C4-2B (cell line): ENCODE measurements around the gene AAMP.

Experiments
- H3K27ac ChIP-seq: fragments of 450-650 bp; 2 replicates; pipeline ENCODE4 v1.5.1; 2017
- ZFX ChIP-seq: fragments of 450-650 bp; IDR thresholded peaks from 2 replicates; pipeline ENCODE4 v1.6.1; 2017
- TF ChIP-seq, protein P1 (sequence below): fragments of 450-650 bp; conservative IDR thresholded peaks from 2 replicates; pipeline ENCODE4 v1.5.1; 2017; ENCODE audit warnings: mild to moderate bottlenecking

Gene AAMP

DNA sequence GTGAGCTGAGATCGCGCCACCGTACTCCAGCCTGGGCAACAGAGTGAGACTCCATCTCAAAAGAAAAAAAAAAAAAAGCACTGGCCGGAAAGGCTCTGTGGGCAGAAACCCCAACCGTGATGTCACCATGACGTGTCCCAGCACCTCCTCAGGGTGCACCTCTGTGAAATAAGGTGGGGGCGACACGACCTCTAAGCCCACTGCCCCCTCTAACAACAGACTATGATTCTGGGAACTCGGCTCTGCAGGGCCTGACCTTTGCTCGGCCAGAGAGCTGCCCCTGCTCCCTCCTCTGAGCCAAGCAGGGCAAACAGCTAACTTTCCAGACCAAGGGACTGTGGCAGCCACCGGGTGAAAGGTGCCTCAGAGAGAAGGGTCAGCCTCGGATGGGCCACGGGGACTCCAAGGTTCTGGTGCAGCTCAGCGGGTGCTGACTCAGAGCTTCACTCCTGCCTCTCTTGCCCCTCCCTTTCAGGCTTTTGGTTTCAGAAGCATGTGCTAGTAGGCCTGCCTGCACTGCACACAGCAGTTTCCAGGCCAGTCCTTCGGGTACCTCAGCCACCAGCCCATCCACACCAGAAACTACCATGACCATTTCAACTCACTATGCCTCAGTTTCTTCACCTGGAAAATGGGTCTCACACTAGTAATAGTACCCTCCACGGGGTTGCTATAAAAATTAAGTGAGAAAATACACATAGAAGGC, 14.3 kb upstream of the AAMP start:
- H3K27ac ChIP-seq = peak overlapping the region; percentile 64
- TF ChIP-seq, protein P1, sequence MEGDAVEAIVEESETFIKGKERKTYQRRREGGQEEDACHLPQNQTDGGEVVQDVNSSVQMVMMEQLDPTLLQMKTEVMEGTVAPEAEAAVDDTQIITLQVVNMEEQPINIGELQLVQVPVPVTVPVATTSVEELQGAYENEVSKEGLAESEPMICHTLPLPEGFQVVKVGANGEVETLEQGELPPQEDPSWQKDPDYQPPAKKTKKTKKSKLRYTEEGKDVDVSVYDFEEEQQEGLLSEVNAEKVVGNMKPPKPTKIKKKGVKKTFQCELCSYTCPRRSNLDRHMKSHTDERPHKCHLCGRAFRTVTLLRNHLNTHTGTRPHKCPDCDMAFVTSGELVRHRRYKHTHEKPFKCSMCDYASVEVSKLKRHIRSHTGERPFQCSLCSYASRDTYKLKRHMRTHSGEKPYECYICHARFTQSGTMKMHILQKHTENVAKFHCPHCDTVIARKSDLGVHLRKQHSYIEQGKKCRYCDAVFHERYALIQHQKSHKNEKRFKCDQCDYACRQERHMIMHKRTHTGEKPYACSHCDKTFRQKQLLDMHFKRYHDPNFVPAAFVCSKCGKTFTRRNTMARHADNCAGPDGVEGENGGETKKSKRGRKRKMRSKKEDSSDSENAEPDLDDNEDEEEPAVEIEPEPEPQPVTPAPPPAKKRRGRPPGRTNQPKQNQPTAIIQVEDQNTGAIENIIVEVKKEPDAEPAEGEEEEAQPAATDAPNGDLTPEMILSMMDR = no peak
- TF ChIP-seq ZFX = no peak

DNA sequence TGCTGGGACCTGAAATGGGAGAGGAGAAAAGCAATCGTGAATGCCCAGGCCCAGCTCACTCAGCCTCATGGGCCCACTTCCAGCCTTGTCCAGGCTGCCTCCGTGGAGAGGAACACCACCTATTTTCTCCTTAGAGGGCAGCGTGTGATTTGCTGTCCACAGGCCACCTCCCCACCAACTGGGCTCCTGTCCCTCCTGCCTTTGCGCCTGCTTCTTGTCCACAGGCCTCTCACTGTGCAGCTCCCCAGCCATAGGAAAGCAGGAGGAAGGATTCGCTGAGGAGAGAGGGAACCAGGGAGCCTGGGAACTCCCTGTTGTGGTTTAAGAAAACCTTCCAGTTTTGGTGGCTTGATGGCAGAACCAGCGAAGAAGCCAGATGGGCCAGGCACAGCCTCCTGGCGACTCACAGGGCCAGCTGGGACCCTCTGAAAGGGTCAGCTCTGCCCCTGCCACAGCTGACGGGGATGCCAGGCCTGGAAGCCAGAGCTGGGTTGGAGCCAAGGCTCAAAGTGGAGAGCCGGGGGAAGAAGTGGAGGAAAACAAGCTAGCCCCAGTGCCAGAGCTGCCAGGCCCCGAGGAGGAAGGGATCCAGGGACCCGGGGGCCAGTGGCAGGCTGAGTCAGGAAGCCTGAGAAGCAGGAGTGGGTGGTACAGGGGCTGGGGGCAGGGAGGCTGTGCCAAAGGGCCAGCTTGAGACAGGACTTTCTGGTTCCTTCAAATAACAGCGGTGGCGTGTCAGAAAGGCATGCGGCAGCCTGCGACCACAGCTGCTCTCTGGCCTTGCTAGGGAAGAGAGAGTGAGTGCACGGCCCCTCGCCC, 12.4 kb upstream of the AAMP start:
- H3K27ac ChIP-seq = peak overlapping the region; percentile 64
- TF ChIP-seq, protein P1 = no peak
- TF ChIP-seq ZFX = 0 out of 2 replicates have a peak, but pooled peaks have one; percentile 10

DNA sequence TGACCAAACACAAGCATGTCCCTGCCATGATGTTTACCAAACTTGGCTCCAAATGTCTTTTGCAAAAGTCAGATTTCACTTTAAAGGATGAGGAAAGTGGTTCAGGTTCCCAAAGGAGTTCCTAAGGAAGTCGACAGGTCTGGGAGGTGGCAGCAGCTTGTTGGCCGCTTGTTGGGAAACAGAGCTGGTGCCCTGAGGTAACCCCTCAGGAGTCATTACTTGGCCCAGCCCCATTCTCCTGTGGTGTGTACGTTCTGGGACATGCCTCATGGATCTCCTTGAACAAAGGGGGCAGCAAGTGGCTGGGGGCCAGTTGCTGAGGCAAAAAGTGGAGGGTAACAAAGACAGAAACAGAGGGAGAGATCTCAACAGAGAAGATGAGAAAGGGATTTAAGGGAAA, 11.5 kb upstream of the AAMP start:
- TF ChIP-seq, protein P1 = no peak
- H3K27ac ChIP-seq = peak overlapping the region; percentile 64; the same call in 1 of the 2 replicates

DNA sequence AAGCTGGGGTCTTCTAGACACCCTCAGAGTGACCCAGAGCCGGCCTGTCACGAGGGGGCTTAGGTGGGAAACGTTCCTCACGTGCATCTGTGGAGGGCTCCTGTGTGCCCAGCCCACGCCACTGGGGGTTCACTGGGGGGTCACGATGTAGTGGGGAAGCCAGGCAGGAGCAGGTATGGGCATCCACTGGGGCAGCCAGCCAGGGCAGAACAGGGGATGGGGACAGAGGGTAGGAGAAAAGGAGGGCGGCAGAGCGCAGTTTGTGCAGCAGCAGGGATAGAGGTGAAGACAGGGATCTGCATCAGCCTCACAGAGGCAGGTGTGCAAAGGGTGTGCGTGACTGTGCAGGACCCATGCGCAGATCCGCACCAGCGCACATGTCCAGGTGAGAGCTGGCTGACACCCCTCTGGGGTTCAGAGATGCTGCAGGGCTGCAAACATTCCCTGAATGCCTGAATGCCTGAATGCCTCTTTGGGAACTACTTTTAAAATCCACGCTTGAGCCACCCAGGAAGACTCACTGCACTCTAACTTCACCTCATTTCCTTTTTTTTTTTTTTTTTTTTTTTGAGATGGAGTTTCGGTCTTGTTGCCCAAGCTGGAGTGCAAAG, 10.4 kb upstream of the AAMP start:
- H3K27ac ChIP-seq = no peak overlapping the region
- TF ChIP-seq ZFX = no peak
- TF ChIP-seq, protein P1 = no peak

DNA sequence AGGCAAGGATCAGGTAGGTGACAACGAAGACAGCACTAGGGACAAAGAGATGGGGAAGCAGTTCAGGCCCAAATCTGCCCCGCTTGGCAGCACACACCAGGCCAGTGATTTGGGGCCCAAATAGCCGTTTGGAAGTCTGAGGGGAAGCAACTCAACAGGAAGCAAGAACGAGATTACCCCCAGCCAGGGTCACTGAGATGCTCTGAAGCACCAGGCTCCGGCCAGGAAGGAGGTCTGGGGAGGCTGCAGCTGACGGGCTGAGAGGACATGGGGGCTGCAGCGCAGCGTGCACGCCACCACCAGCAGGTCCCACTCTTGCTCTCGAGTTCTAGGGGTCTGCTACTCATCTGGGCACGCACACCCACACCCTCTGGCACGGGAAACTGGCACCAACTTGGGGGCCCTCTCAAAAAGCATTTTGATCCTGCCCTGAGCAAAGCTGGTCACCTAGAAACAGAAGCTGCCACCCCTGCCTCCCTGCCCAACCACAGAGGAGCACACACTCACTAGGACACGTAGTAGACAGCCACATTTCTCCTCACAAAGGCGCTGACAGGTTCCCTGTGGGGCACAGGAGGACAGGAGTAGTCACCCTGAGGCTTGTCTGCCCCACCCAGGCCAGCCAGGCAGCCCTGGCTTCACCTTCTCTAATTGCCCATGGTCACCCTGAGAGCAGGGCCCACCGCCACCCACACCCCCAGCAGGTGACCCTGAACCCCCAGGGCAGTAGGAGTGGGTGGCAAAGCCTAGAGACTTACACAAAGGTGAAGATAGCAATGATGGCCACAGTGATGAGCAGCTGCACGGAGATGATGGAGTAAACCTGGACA, 8.8 kb upstream of the AAMP start:
- TF ChIP-seq ZFX = no peak
- TF ChIP-seq, protein P1 = no peak
- H3K27ac ChIP-seq = no peak overlapping the region

DNA sequence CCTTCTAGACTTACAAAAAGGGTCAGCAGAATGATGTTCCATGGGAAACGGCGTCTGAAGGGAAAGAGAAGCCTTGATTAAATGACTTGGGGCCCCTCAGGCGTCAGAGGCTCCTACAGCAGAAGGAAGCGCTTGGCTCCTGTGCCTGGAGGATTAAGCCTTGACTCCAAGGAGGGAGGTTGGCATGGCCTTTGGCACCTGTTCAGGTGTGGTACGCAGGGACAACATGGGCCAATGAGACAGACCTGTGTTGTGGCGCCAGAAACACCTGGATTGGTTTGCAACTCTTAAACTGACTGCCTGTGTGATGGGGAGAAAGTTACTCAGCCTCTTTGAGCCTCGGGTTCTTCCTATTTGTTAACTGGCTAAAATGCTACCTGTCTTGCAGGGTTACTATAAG, 8.0 kb upstream of the AAMP start:
- no peak overlapping the region for H3K27ac ChIP-seq
- TF ChIP-seq, protein P1 = no peak
- no peak for TF ChIP-seq ZFX
